HG02623 (cell line): ENCODE data around the gene SKIL.

ENCODE experiments used
- ATAC-seq: cut with Tn5 transposase; IDR thresholded peaks from one replicate; pipeline ENCODE4 v1.9.1; 2021; ENCODE audit warnings: moderate library complexity; ENCODE audit not compliant: unreplicated experiment

SKIL gene

GRCh38 chr3:170437176-170437575, 79.7 kb downstream of the SKIL start:
- ATAC-seq = no peak

GRCh38 chr3:170437696-170438407, 80.3 kb downstream of the SKIL start:
- no peak for ATAC-seq

GRCh38 chr3:170438836-170439235, 81.3 kb downstream of the SKIL start:
- ATAC-seq = no peak

GRCh38 chr3:170440344-170440743, 82.8 kb downstream of the SKIL start:
- ATAC-seq = no peak

- no peak for ATAC-seq
These were observed 83.9 kb downstream of the SKIL start for GRCh38 chr3:170441412-170441811.

GRCh38 chr3:170442947-170443346, 85.4 kb downstream of the SKIL start:
- ATAC-seq = no peak

- ATAC-seq = no peak
These were observed 85.9 kb downstream of the SKIL start for GRCh38 chr3:170443457-170443856.
